Measurements from ENCODE around the gene NPC1. TPM values are rescaled to one million over a fixed set of nuclear protein-coding genes. Genes with fewer than 3 reads are reported as not detected.

NPC1 gene
- total RNA-seq, 1 experiment from 2014 or later: 92.7 TPM

DNA sequence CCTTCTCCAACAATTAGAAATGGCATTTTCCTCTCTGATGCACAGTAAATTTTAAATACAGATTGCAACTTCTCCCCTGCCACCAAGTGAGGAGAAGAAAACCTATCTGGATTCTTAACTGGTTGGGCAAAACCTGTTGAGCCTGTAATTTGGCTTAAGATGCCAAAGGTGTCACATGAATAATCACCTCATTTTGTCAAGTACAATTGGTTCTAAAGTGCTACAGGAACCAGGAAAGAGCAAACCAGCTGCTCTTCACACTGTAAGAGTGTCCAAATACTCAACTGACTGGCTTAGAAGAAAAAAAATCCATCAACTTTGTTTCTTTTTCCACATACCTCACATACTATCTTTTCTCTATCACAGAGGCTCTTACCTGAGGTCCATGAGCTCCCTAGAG lies 35.4 kb downstream of the NPC1 start:
- Histone ChIP-seq H3K4me1 (ENCODE audit: control insufficient read depth, insufficient read depth, low read length) (no peaks in the 10 kb centered on the region), H3K27ac (ENCODE audit: low read length) (no peak overlapping the region), H3K9me3 (ENCODE audit: control insufficient read depth, insufficient read depth, low read depth, low read length) (no peaks in the 10 kb centered on the region), H3K27me3 (ENCODE audit: control insufficient read depth, insufficient read depth, low read length) (no peaks in the 10 kb centered on the region), H3K4me3 (ENCODE audit: low read depth in 2 of 2, low read length in 2 of 2) (no peak overlapping the region), H3K36me3 (ENCODE audit: control insufficient read depth, insufficient read depth, low read length) (peaks cover 4% of the 10 kb centered on the region; the same call in 1 of the 2 replicates)
- no peak for ATAC-seq
- TF ChIP-seq TCF7L2 (IDR thresholded peaks at IDR 0.05; ENCODE audit: low read depth, low read length): no peak
- TF ChIP-seq POLR2AphosphoS5 (IDR thresholded peaks at IDR 0.05; ENCODE audit: low read depth, low read length): no peak
- TF ChIP-seq, protein P1, sequence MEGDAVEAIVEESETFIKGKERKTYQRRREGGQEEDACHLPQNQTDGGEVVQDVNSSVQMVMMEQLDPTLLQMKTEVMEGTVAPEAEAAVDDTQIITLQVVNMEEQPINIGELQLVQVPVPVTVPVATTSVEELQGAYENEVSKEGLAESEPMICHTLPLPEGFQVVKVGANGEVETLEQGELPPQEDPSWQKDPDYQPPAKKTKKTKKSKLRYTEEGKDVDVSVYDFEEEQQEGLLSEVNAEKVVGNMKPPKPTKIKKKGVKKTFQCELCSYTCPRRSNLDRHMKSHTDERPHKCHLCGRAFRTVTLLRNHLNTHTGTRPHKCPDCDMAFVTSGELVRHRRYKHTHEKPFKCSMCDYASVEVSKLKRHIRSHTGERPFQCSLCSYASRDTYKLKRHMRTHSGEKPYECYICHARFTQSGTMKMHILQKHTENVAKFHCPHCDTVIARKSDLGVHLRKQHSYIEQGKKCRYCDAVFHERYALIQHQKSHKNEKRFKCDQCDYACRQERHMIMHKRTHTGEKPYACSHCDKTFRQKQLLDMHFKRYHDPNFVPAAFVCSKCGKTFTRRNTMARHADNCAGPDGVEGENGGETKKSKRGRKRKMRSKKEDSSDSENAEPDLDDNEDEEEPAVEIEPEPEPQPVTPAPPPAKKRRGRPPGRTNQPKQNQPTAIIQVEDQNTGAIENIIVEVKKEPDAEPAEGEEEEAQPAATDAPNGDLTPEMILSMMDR (IDR thresholded peaks at IDR 0.05): no peak
- no peak for TF ChIP-seq SIN3A (IDR thresholded peaks at IDR 0.05; ENCODE audit: borderline replicate concordance, insufficient read depth, low read depth, low read length)
- TF ChIP-seq, protein P2, sequence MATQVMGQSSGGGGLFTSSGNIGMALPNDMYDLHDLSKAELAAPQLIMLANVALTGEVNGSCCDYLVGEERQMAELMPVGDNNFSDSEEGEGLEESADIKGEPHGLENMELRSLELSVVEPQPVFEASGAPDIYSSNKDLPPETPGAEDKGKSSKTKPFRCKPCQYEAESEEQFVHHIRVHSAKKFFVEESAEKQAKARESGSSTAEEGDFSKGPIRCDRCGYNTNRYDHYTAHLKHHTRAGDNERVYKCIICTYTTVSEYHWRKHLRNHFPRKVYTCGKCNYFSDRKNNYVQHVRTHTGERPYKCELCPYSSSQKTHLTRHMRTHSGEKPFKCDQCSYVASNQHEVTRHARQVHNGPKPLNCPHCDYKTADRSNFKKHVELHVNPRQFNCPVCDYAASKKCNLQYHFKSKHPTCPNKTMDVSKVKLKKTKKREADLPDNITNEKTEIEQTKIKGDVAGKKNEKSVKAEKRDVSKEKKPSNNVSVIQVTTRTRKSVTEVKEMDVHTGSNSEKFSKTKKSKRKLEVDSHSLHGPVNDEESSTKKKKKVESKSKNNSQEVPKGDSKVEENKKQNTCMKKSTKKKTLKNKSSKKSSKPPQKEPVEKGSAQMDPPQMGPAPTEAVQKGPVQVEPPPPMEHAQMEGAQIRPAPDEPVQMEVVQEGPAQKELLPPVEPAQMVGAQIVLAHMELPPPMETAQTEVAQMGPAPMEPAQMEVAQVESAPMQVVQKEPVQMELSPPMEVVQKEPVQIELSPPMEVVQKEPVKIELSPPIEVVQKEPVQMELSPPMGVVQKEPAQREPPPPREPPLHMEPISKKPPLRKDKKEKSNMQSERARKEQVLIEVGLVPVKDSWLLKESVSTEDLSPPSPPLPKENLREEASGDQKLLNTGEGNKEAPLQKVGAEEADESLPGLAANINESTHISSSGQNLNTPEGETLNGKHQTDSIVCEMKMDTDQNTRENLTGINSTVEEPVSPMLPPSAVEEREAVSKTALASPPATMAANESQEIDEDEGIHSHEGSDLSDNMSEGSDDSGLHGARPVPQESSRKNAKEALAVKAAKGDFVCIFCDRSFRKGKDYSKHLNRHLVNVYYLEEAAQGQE (IDR thresholded peaks at IDR 0.05; ENCODE audit: insufficient read depth in 1 of 2, low read depth in 2 of 2, low read length in 1 of 2): no peak
- in situ Hi-C loops (cut with HindIII; ENCODE audit: low pct_unique_long_range_greater_than_20kb, low sequenced_read_pairs): no loop called here
- intact Hi-C loops (cut with micrococcal nuclease; ENCODE audit: unreplicated experiment): no loop called here
- DNase-seq (ENCODE audit: low read depth, low spot score): no peak
- ChIA-PET CTCF (no interaction called here), POLR2A (no interaction called here)
- BruUV-seq (replicated peaks): no TSS peak

DNA sequence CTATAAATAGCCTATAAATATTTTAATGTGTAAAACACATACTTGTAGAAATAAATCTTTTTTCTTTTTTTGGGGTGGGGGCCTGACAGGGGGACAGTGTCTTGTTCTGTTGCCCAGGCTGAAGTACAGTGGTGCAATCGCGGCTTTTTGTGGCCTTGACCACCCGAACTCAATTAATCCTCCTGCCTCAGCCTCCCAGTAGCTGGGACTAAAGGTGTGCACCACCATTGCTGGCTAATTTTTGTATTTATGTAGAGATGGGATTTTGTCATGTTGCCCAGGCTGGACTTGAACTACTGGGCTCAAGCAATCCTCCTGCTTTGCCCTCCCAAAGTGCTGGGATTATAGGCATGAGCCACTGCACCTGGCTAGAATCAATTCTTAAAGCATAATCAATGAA lies 37.6 kb downstream of the NPC1 start:
- ATAC-seq (no peak), DNase-seq (ENCODE audit: low read depth, low spot score) (no peak)
- Histone ChIP-seq H3K27ac (ENCODE audit: low read length) (no peak overlapping the region), H3K36me3 (ENCODE audit: control insufficient read depth, insufficient read depth, low read length) (peaks cover 14% of the 10 kb centered on the region; the same call in 1 of the 2 replicates), H3K4me3 (ENCODE audit: low read depth in 2 of 2, low read length in 2 of 2) (no peak overlapping the region), H3K27me3 (ENCODE audit: control insufficient read depth, insufficient read depth, low read length) (no peaks in the 10 kb centered on the region), H3K4me1 (ENCODE audit: control insufficient read depth, insufficient read depth, low read length) (no peaks in the 10 kb centered on the region), H3K9me3 (ENCODE audit: control insufficient read depth, insufficient read depth, low read depth, low read length) (no peaks in the 10 kb centered on the region)
- ChIA-PET POLR2A (interaction anchor here (0.6 kb wide), 1 partner anchor 31 kb away, joined by 3 read pairs; no protein-coding TSS in a partner anchor), CTCF (no interaction called here)
- in situ Hi-C loops (cut with HindIII; ENCODE audit: low pct_unique_long_range_greater_than_20kb, low sequenced_read_pairs) (no loop called here), intact Hi-C loops (cut with micrococcal nuclease; ENCODE audit: unreplicated experiment) (no loop called here)
- no TSS peak for BruUV-seq (replicated peaks)
- TF ChIP-seq, protein P1 (IDR thresholded peaks at IDR 0.05): no peak

Measured in Panc1 (cell line).